Hepatocyte (in vitro differentiated cells): ENCODE measurements around the gene ZNF398. TPM values are rescaled to one million over a fixed set of nuclear protein-coding genes. Genes with fewer than 3 reads are reported as not detected.

Experiments
- DNase-seq: peaks from one replicate; pipeline ENCODE4 v3.0.0-alpha.2; 2016; ENCODE audit warnings: low spot score
- H2AFZ ChIP-seq: fragments of 200-600 bp; sonication (generic); 2 replicates; pipeline ENCODE4 v1.6.0; 2016; ENCODE audit warnings: antibody characterized with exemption, mild to moderate bottlenecking
- H3K27ac ChIP-seq: fragments of 200-600 bp; sonication (generic); 2 replicates; pipeline ENCODE4 v1.5.1; 2016; ENCODE audit warnings: mild to moderate bottlenecking
- H3K27me3 ChIP-seq: fragments of 200-600 bp; sonication (generic); 2 replicates; pipeline ENCODE4 v1.6.1; 2016
- H3K36me3 ChIP-seq: fragments of 200-600 bp; sonication (generic); replicated peaks from 2 replicates; pipeline ENCODE4 v1.5.1; 2016; ENCODE audit warnings: low read depth; ENCODE audit not compliant: insufficient read depth
- H3K4me1 ChIP-seq: fragments of 200-600 bp; sonication (generic); 2 replicates; pipeline ENCODE4 v1.5.1; 2016; ENCODE audit warnings: mild to moderate bottlenecking, moderate library complexity; ENCODE audit not compliant: insufficient read depth
- H3K4me2 ChIP-seq: fragments of 200-600 bp; sonication (generic); 2 replicates; pipeline ENCODE4 v1.6.0; 2016
- H3K4me3 ChIP-seq: fragments of 200-600 bp; sonication (generic); 2 replicates; pipeline ENCODE4 v1.5.1; 2016; ENCODE audit warnings: mild to moderate bottlenecking
- H3K79me2 ChIP-seq: fragments of 200-600 bp; sonication (generic); 2 replicates; pipeline ENCODE4 v1.6.0; 2017; ENCODE audit warnings: mild to moderate bottlenecking
- H3K9me2 ChIP-seq: fragments of 200-600 bp; sonication (generic); replicated peaks from 2 replicates; pipeline ENCODE4 v1.6.0; 2017; ENCODE audit warnings: mild to moderate bottlenecking; ENCODE audit not compliant: insufficient read depth
- H3K9me3 ChIP-seq: fragments of 200-600 bp; sonication (generic); 2 replicates; pipeline ENCODE4 v1.5.1; 2016; ENCODE audit warnings: low read depth, mild to moderate bottlenecking
- H4K20me1 ChIP-seq: fragments of 200-600 bp; sonication (generic); 2 replicates; pipeline ENCODE4 v1.6.0; 2016; ENCODE audit warnings: mild to moderate bottlenecking; ENCODE audit not compliant: insufficient read depth, poor library complexity, severe bottlenecking
- EZH2 ChIP-seq: fragments of 200-600 bp; sonication (generic); IDR thresholded peaks from 2 replicates; pipeline ENCODE4 v1.6.1; 2016; ENCODE audit warnings: antibody characterized with exemption, mild to moderate bottlenecking, borderline replicate concordance
- EZH2phosphoT487 ChIP-seq: fragments of 200-600 bp; sonication (generic); IDR thresholded peaks from one replicate; pipeline ENCODE4 v1.6.1; 2018; ENCODE audit warnings: antibody characterized with exemption, mild to moderate bottlenecking, low read depth, moderate library complexity; ENCODE audit not compliant: unreplicated experiment, severe bottlenecking
- WGBS: methylation state at CpG from one replicate; pipeline ENCODE4 v1.1.6; 2016; ENCODE audit warnings: low lambda C conversion rate; ENCODE audit errors: missing lambda C conversion rate; 5-methylcytosine and 5-hydroxymethylcytosine counted together
- polyA plus RNA-seq: library from polyadenylated mRNA; unstranded; fragments of >200 nt; fragmentation: Nextera tagmentation; extraction: Ambion mirVana; gene quantifications from 2 replicates; pipeline ENCODE4 v1.2.1, GENCODE V29; 2016
- total RNA-seq: library from RNA; depleted of rRNA; stranded (reverse); fragments of >200 nt; gene quantifications from 2 replicates; pipeline ENCODE4 v1.2.3, GENCODE V29; 2014
- TF ChIP-seq, protein P1 (sequence below): fragments of 200-600 bp; sonication (generic); IDR thresholded peaks from 2 replicates; pipeline ENCODE4 v1.5.1; 2016; ENCODE audit warnings: antibody characterized with exemption, mild to moderate bottlenecking; ENCODE audit not compliant: poor library complexity

Gene ZNF398
- total and polyA plus RNA-seq, 2 experiments from 2014 or later, result 8.1 to 12.5 TPM

DNA sequence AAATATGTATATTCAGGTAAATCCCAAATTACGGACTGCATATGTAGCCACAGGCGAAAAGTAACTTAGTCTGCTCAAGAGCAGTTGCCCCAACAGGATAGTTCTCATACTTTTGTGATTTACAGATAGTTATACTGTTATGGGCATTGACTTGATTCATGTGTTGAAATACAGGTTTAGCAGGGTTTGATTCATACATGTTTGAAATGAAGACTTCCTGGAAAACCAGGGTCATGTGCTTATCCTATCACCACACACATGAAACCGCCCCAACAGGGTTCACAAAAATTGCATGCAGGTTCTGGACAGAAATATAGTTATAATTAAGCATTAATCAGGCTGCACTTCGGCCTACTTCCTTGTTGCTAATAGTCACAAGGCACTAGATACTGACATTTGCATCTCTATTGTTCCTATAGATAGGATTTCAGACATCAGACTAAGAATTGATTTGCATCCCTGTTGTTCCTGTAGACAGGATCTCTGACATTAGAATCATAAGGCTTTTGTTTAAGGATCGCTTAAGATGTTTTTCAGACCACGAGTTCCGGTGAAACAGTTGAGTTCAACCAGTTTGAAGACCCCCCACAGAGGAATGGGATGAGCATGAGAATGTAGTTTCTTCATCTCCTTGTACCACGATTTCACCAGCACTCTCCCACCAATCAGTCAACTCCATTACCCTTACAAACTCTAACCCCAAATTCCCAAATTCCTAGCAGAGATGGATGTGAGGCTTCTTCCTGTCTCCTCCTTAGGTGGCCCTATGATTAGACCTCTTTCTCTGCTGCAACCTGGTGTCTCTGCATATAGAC is 2.0 kb upstream of the ZNF398 start:
- H3K27ac ChIP-seq, result peak overlapping the region; percentile 64
- DNase-seq, result peak; percentile 59
- 66% methylated on average over 8 of the region's 8 CpGs for WGBS

DNA sequence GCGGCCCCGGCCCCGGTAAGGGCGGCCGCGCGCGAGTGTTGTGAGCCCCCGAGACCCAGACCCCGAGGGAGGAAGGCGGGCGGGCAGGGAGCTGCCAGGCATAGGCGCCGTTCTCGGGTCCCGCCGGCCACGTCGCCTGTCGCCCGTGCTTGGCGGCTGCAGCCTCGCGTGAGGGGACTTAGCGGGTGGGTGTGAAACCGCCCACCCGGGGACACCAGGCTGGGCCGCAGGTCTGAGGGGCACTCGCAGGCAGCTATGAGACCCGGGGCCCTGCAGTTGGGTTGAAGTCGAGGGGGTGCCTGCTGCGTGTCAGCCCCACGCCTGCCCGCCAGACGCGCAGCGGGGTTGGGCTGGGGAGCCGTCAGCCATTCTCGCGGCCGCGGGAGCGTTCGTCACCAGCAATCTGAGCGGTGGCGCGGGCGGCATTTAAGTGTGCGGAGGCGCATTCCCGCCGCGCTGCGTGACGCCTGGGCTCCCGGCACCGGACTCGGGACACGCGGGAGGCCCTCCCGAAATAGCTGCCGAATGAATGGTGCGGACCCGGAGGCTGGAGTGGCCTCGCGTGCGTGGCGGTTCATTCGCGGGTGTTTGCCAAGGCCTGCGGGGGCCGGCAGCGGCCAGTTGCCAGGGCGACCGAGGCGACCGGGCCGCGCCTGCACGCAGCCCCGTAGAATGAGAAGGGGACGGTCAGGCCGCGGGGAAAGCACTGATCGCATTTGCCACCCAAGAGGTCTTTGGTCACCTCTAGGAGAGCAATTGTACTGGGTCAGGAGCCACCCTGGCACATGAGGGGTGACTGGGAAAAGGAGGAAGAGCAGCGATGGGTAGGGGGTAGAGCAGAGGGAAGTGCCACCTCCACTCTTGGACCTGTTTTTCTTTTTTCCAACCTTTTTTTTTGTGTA is 750 bp downstream of the ZNF398 start:
- no peak for TF ChIP-seq EZH2
- TF ChIP-seq, protein P1, sequence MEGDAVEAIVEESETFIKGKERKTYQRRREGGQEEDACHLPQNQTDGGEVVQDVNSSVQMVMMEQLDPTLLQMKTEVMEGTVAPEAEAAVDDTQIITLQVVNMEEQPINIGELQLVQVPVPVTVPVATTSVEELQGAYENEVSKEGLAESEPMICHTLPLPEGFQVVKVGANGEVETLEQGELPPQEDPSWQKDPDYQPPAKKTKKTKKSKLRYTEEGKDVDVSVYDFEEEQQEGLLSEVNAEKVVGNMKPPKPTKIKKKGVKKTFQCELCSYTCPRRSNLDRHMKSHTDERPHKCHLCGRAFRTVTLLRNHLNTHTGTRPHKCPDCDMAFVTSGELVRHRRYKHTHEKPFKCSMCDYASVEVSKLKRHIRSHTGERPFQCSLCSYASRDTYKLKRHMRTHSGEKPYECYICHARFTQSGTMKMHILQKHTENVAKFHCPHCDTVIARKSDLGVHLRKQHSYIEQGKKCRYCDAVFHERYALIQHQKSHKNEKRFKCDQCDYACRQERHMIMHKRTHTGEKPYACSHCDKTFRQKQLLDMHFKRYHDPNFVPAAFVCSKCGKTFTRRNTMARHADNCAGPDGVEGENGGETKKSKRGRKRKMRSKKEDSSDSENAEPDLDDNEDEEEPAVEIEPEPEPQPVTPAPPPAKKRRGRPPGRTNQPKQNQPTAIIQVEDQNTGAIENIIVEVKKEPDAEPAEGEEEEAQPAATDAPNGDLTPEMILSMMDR, result no peak
- TF ChIP-seq EZH2phosphoT487, result no peak
- peak overlapping the region; percentile 95 for H3K4me3 ChIP-seq
- H3K9me3 ChIP-seq, result no peaks in the 10 kb centered on the region
- H3K27me3 ChIP-seq, result no peaks in the 10 kb centered on the region
- H3K79me2 ChIP-seq, result peaks cover 49% of the 10 kb centered on the region
- no peaks in the 10 kb centered on the region for H3K9me2 ChIP-seq
- peaks cover 28% of the 10 kb centered on the region for H4K20me1 ChIP-seq
- H2AFZ ChIP-seq, result peak overlapping the region; percentile 53
- peak overlapping the region; percentile 98 for H3K27ac ChIP-seq
- peak; percentile 73 for DNase-seq
- WGBS, result under 1% methylated on average over 61 of the region's 86 CpGs
- peaks cover 10% of the 10 kb centered on the region for H3K4me1 ChIP-seq
- H3K4me2 ChIP-seq, result peak overlapping the region; percentile 96
- H3K36me3 ChIP-seq, result no peaks in the 10 kb centered on the region

More for the DNA sequence above, 2.0 kb upstream of the ZNF398 start:
- Histone ChIP-seq H3K9me2 (no peaks in the 10 kb centered on the region), H3K9me3 (no peaks in the 10 kb centered on the region), H3K4me3 (no peak overlapping the region), H2AFZ (no peak overlapping the region), H3K4me2 (no peak overlapping the region), H4K20me1 (peaks cover 12% of the 10 kb centered on the region), H3K27me3 (no peaks in the 10 kb centered on the region), H3K4me1 (peaks cover 10% of the 10 kb centered on the region), H3K79me2 (peaks cover 22% of the 10 kb centered on the region), H3K36me3 (no peaks in the 10 kb centered on the region)
- TF ChIP-seq EZH2 (no peak), EZH2phosphoT487 (no peak)
- TF ChIP-seq, protein P1, result no peak

DNA sequence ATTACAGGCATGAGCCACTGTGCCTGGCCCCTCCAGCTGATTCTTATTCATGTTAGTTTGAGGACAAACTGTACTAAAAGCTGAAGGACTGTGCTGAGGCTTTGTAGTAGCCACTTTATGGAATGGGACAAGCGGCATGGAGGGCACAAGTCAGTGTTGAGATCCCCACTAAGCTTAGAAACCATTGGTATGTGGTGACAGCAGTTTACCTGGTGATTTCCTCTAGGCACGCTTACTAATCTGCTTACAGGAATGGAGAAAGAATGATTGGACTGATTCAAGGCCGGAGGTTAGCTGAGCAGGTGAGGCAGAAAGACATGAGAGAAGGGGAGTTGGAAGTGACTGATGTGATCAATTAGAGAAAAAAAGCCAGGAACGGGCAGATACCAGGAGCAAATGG is 3.7 kb downstream of the ZNF398 start:
- Histone ChIP-seq H3K27me3 (no peaks in the 10 kb centered on the region), H3K4me2 (no peak overlapping the region), H3K79me2 (peaks cover 76% of the 10 kb centered on the region), H3K4me1 (peaks cover 10% of the 10 kb centered on the region), H3K9me3 (no peaks in the 10 kb centered on the region), H3K9me2 (no peaks in the 10 kb centered on the region), H3K27ac (no peak overlapping the region), H3K4me3 (no peak overlapping the region), H2AFZ (no peak overlapping the region), H4K20me1 (peaks cover 34% of the 10 kb centered on the region), H3K36me3 (no peaks in the 10 kb centered on the region)
- no peak for DNase-seq
- no peak for TF ChIP-seq EZH2
- TF ChIP-seq, protein P1, result no peak
- no peak for TF ChIP-seq EZH2phosphoT487
- WGBS, result 77% methylated on average over 4 of the region's 4 CpGs
